Stimulated activated CD4-positive, alpha-beta T cell treated with anti-CD3 and anti-CD28 coated beads, Interleukin-15, amount 100 ng/mL, for 48 hours (primary cell): ENCODE measurements around the gene BCL7C.
"Not testable (repeated sequence)": the region's sequence is repeated elsewhere in the genome, so short reads cannot be mapped to it uniquely, and the experiment has no call there.

ENCODE experiments used
- DNase-seq, 2 donors: peaks; one replicate each; pipeline ENCODE4 v3.0.0-alpha.2; 2020; ENCODE audit warnings: low read depth in 2 of 2

The BCL7C gene

DNA sequence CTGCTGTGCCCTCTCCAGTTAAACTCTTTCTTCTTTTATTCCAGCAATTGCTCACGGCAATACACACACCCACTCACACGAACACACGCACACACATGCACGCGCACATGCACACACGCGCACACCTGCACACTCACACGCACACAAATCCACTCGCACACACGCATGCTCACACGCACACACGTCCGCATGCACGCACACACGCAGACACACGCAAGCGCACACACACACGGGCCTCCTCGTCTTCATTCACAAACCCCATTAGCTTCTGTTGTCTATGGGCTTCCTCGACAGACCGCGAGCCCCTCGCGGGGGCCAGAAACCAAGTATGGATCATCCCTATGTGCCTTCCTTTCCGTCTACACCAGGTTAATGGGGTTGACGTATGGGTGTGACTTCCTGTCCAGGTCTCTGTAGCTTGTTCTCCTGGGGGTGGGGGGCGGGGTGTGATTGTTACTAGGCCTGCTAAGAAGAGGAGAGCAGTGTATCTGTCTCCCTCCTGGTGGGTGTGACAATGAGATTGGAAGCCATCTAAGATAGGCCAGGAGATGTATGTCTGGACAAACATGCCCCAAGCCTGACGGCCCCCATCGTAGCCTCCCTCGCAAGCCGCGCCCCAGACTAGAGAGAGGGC lies 1.9 kb upstream of the BCL7C start:
- no peak for DNase-seq

DNA sequence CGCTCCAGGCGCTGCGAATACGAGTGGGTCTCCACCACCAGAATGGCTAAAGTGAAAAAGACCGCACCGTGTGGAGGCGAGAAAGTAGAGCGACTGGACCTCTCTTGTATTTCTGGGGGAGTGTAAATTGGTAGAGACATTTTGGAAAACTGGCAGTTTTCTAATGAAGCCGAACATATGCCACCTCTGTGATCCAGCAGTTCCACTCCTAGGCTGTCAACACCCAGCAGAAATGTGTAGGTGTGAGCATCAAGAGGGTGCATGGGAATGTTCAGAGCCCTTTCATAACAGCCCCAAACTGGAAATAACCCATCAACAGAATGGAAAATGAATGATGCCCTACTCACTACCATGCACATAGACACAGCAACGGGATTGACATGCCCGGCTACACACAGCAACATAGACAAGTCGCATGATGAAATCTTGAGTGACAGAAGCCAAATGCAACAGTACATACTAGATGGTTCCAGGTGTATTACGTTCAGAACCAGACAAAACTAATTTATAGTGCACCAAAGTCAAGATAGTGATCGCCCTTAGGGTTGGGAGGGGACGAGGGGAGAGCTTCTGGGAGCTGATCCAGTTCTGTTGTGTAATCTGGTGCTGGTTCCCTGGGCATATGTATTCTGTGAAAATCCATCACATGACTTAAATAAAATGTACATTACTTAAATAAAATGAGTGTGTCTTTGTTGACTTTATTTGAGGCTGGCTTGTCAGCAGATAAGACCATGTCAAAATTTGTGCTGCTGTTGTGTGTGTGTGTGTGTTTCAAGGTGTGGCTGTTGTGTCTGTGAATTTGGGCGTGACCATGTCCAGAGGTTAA lies 877 bp upstream of the BCL7C start:
- no peak for DNase-seq

DNA sequence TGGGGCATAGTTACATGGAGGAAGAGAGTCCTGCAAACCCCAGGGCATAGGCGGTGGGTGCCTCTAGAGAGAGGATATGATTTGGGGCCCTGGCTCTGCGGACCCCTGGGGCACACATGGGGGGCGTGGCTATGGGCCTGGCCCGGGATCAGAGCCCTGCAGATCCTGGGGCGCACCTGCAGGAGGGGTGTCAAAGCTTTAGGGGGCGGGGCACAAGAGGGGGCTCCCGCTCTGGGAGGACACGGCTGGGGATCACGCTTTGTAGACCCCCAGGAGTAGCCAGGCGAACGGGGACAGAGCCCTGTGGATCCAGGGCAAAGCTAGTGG lies 497 bp downstream of the BCL7C start:
- DNase-seq: no peak

DNA sequence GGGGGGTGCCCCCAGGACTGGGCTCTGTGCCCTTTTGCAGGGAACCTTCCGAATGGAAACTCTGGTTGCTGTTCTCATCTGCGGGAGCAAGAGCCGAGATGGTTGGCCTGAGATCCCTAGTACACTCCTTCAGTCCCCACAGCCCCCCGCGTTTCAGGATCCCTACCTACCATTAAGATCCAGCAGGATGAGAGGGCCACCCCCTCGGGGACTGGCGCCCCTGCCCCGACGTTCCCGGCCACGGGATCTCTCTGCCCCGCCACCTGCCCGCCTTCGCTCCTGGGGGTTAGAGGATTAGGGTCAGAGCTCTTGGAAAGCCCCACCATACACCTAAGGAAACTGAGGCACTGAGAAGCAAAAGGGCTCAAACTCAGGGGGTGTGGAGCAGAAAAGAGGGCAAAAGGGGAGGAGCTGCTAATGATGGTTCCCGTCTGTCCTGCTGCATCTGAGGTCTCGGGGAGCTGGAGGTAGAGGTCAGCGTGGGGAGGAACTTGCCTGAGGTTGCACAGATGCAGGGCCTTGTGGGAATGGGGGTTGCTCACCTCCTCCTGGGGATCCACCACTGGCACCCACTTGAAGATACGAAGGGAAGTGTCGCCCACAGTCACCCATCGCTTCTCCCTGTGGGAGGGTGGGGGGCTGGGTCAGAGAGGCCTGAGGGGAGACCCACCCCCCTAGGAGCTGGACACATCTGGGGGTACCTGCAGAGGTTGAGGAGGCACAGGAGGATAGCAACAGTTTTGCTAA lies 1.0 kb downstream of the BCL7C start:
- DNase-seq: no peak

DNA sequence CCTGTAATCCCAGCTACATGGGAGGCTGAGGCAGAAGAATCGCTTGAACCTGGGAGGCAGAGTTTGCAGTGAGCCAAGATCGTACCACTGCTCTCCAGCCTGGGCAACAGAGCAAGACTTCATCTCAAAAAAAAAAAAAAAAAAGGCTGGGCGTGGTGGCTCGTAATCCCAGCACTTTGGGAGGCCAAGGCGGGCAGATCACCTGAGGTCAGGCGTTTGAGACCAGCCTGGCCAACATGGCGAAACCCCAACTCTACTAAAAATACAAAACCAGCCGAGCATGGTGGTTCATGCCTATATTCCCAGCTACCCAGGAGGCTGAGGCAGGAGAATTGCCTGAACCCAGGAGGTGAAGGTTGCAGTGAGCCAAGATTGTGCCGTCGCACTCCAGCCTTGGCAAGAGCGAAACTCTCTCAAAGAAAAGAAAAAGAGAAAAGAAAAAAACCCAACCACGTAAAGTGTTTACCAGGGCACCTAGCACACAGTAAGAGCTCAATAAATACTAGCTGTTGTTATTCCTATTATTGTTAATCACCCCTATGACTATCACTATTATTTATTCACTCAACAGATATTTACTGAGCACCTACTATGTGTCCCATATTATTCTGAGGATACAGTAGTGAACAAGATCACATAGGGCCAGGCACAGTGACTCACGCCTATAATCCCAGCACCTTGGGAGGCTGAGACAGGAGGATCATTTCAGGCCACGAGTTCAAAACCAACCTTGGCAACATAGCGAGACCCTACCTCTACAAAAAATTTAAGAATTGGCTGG lies 2.6 kb downstream of the BCL7C start:
- not testable (repeated sequence) for DNase-seq

DNA sequence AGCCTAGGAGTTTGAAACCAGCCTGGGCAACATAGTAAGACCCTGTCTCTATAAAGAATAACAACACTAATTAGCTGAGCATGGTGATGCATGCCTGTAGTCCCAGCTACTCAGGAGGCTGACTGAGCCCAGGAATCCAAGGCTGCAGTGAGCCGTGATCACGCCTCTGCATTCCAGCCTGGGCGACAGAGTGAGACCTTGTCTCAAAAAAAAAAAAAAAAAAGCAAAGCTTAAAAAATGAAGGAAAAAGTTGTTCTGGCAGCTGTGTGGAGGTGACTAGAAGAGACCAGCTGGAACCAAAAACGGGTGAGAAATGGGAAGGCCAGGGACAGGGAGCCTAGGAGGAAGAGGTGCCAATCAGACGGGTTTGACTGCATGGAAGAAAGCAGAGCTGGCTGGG lies 4.2 kb downstream of the BCL7C start:
- DNase-seq: no peak

DNA sequence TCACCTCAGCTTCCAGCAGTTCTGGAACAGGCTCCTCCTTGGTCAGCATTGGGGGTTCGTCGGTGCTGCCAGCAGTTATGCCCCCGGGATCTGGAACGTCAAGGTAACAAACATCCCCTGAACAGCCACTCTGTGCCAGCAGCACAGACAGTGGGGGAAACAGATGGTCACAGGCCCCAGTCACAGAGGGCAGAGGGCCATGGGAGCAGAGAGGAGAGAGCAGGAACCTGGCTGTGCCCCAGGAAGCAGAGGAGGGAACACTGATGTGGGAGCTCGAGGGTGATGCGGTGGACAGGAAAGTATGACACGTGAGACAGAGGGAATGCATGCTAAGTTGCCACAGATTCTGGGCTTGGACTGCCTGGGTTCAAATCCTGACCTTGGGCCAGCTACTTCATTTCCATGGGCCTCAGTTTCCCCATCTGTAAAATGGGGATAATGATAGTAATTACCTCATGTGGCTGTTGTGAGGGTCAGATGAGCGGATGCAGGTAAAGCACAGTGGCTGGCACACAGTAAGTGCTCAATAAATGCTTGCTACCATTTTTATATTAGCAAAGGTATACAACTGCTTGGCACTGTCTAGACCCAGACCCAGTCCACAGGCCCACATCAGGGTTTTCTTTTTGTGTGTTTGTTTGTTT lies 4.9 kb downstream of the BCL7C start:
- DNase-seq: no peak

DNA sequence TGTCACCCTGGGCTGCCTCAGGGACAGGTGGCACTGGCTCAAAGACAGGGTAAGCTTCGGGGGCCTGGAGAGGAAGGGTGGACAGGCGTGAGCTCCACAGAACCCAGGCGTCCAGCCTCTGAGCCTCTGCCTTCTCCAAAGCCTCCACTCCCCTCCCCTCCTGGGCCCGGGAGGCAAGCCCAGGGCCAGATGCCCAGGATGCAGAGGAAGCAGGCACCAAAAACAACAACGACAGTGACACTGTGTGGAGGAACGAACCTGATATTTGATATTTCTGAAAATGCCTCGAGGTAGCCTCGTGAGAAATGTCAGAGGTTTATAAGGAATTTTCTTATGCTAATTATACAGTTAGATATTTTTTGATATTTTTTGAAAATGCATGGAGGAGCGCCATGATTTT lies 6.0 kb downstream of the BCL7C start:
- DNase-seq: no peak

DNA sequence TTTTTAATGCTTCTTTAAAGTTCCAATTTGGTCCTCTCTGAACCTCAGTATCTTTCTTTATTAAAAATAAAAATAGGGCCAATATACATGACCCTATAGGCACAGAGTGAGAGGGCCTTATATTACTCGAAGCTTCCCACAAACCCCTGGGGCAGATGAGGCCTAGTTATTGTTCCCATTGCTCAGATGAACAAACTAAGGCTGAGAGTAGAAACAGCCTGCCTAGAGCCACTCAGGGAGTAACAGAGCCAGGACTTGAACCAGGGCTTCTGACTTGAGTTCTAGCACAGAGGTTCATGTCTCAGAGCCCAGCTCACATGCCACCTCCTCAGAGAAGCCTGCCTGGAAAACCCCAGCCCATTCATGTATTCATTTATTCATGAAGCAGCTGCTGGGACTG lies 7.7 kb downstream of the BCL7C start:
- no peak for DNase-seq

DNA sequence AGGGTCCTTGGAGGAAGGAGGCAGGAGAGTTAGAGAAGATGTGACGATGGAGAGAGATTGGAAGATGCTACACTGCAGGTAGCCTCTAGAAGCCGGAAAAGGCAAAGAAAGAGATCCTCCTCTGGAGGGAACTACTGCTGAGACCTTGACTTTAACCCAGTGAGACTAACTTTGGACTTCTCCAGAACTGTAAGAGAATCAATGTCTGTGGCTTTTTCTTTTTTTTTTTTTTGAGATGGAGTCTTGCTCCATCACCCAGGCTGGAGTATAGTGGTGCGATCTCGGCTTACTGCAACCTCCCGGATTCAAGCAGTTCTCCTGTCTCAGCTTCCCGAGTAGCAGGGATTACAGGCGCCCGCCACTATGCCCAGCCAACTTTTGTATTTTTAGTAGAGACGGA lies 8.7 kb downstream of the BCL7C start:
- no peak for DNase-seq

DNA sequence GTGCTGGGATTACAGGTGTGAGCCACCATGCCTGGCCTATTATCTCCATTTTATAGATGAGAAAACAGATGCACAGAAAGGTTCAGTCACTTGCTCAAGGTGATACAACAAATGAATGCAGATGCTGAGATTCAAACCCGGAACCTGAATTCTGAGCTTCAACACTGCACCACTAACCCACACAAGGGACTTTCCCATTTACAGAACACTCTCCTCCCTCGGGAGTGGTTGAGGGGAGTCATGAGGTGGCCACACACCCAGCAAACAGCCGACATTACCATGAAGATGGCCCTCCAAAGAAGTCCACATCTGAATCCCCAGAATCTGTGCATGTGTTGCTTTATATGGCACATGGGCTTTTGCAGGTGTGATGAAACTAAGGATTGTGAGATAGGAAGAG lies 9.1 kb downstream of the BCL7C start:
- DNase-seq: no peak

DNA sequence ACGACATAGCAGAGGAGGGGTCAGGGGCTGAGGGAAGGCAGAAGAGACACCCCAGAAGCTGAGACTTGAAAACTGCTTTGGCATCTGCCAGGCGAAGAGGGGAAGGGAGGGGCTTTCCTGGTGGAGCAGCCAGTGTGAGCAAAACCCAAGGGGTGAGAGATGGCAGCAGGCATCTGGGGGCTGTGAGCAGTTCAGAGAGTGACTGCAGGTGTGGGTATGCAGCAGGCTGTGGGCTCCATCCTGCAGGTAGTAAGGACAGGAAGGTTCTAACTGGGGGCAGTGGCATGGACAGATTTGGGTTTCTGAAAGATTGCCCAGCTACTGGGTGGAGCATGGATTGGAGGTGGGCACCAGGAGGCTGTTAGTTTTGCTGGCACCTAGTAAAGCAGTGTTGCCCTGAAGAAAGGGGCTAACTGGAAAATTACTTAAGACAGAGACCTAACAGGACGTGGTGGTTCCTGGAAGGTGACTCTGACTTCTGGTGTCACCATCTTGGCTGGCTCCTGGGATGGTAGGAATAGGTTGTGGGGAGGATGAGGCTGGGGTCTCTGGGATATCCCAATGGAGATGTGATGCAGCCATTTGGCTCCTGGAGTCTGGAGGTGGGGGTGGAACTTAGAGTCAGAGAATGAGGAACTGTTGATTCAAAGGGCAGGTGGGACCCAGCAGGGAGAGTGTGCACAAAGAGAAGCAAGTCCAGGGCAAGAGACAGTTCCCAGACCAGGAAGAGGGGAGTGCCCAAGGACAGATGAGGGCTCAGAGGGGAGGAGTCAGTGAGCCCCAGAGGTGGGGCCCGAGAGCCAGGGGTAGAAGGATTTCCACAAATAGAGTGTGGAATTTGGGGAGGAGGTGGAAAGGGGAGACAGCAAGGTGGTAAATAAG lies 11.2 kb downstream of the BCL7C start:
- no peak for DNase-seq

DNA sequence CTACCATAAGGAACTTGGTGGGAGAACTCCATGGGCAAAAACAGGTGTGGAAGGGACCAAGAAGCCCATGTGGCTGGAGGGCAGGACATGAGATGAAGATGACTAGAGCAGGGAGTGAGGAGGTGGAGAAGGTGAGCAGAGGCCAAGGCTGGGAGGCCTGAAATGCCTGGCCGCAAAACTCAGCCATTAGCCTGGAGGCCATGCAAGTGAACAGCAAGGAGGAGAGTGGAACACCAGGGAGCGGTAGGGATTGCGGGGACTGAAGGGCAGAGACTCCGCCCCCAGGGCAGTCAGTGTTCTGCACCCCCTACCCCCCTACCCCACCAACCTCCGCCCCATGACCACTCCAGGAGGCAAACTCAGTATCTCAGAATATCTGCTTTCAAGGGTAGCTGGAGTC lies 17.0 kb downstream of the BCL7C start:
- DNase-seq: no peak

DNA sequence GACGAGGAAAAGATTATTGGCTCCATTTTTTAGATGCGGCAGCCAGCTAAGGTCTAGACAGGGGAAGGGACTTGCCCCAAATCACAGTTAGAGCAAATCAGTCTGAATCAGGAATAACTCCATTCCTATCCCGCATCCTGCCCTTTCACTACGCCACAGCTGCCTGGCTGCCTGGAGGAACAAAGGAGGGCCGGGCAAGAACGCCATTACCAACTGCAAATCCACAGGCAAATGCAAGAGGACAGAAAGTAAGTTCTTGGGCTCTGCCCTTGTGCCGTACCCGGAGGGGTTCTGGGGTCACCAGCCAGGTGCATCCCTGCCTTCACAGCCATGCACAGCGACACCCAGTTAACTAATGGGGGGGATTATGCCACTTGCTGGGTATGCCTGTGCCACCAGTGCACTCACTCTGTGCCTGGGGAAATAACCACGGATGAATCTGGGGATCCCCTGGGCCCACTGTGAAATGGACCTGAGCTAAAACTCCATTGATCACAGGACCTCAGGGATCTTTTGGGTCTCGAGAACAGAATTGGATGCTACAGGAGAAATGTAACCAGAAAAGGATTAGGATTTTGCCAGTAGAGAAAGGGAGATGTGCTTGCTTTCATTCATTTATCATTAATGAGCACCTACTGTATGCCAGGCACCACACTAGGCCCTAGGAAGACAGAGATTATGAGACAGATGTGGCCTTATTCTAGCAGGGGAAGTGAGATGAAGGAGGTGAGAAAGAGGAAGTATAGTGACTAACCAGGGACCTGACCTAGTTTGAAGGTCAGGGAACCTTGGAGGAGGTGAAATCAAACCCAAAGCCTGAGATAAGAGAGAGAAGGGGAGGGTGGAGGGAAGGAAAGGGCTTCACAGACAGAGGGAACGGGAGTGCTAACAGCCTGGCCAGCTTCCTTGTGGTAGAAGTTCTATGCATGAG lies 17.7 kb downstream of the BCL7C start:
- DNase-seq: no peak

DNA sequence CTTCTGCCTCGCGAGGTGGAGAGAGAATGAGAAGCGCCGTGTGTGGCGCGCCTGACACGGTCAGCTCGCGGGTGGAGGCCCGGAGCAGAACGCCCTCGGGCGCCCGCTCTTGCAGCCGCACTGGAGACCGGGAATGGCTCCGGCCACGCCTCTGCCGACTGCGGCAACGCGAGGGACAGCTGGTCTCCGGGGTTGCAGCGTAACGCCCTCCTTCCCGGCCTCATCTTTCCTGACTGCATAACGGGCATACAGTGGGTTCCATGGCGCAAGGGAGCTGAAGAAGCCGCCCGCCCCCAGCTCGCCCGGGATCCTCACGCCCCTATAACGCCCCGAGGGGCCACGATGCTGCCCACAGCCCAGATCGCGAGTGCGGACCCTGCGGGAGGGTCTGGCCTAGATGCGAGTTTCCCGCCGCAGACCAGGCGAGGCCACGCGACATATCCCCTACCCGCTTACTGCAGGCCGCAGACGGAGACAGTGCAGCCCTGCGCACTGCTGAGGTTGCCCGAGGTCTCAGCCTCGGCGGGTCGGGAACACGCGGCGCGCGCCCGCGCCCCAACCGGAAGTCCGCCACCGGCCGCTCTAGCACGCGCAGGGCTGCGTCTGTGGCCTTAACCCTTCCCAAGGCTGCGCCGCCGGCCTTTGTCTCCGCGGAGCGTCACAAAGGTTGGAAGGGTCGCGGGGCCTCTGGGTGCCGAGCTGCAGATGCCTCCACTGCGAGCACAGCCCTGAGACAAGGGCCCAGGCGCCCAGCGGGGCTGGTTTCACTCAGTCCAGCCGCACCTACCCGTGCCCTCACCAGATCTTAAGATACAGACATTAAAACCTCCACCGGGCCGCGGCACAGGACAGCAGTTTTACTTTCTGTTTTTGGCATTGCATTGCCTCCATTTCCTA lies 18.8 kb downstream of the BCL7C start:
- DNase-seq: peak; percentile 75 to 84

DNA sequence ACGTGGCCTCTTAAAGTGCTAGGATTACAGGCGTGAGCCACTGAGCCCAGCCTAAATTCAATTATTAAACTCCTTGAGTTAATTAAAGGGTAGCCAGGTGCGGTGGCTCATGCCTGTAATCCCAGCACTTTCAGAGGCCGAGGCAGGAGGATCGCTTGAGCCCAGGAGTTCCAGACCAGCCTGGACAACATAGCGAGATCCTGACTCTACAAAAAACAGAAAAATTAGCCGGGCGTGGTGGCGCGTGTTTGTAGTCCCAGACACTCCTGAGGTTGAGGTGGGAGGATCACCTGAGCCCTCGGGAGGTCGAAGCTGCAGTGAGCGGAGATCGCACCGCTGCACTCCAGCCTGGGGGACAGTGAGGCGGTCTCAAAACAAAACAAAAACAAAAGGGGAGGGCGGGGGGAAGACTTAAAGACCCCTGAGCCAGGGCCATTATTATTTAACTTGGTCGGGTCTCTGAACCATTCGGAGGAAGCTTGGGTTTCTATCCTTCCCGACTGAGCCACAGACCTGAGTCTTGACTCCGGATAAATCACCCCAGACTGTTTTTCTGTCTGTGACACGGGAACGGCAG lies 19.5 kb downstream of the BCL7C start:
- DNase-seq: no peak

DNA sequence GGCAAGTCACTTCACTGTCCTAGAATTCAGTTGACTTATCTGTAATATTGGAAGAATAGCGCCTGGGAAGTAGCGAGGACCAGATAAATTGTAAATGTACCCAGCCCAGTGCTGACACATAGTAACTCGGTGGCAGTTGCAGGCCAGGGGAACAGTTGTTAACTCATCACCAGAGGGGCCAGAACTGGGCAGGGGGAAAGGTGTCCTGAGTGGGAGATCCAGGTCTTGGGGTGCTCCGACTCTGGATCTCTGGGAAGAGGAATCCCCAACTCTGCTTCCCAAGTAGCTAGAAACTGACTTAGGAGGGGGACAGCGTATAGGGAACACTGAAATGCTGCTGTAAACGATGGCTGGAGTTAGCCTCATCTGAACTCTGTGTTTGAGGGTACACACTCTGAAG lies 23.0 kb downstream of the BCL7C start:
- DNase-seq: no peak

DNA sequence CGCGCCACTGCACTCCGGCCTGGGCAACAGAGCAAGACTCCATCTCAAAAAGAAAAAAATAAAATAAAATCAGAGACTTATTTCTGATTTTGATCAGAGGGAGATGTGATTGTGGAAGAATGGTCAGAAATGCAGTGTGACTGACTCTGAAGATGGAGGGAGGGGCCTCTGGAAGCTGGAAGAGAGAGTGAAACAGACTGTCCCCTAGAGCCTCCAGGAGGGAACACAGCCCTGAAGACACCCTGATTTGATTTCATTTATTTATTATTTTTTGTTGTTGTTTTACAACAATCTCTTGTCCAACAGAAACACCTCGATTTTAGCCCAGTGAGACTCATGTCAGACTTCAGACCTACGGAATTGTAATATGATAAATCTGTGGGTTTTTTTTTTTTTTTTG lies 26.1 kb downstream of the BCL7C start:
- no peak for DNase-seq
